HS-27A (cell line): ENCODE results near the gene RAD51.
A peak's percentile ranks its signal among the peaks of the same experiment; 100 is the strongest.
"Not testable (repeated sequence)": the region's sequence is repeated elsewhere in the genome, so short reads cannot be mapped to it uniquely, and the experiment has no call there.

Source experiments
- DNase-seq: peaks from one replicate; pipeline ENCODE4 v3.0.0-alpha.2; 2012; ENCODE audit warnings: low read depth, missing footprints

RAD51 gene

DNA sequence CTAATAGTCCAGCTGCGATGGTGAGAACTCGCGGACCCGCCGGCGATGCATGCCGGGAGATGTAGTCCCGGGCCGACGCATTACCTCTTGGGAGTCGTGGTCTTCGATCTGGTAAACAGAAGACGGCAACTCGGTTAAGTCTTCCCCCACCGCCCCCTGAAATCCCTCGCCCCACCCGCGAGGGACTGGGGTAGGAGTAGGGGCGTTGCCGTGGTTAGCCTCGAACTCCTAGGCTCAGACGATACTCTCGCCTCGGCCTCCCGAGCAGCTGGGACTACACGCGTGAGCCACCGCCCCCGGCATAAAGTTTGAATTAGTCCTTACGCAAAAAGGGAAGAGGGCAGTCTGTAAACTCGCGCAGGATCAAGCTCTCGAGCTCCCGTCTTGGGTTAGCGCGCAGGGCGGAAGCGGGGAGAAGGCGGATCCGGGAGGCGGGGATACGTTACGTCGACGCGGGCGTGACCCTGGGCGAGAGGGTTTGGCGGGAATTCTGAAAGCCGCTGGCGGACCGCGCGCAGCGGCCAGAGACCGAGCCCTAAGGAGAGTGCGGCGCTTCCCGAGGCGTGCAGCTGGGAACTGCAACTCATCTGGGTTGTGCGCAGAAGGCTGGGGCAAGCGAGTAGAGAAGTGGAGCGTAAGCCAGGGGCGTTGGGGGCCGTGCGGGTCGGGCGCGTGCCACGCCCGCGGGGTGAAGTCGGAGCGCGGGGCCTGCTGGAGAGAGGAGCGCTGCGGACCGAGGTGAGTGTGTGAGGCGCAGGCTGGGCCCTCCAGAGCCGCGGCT is at the start of gene RAD51:
TSS of gene RAD51 (plus strand) at position 487 of the 781 bp plus-strand sequence. CDS start 3,585 bp downstream, outside the sequence.
- DNase-seq: peak; percentile 83

DNA sequence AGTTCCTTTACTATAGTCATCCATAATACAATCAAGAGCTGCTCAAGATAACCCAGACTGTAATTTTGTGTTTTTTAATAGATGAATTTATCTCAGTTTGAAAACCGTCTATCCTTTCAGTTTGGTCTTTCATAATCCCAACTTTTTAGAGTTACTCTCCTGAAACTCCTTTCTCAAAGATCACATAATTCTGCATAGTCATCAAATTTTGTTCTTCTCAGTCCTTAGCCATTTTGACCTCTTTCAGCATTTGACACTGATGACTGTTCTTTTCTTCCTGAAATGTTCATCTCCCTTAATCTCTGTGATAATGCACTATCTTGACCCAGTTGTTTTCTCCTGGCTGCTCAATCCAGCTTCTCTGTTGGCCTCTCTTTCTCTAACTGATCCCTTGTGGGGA is 47.5 kb upstream of the RAD51 start:
- no peak for DNase-seq

DNA sequence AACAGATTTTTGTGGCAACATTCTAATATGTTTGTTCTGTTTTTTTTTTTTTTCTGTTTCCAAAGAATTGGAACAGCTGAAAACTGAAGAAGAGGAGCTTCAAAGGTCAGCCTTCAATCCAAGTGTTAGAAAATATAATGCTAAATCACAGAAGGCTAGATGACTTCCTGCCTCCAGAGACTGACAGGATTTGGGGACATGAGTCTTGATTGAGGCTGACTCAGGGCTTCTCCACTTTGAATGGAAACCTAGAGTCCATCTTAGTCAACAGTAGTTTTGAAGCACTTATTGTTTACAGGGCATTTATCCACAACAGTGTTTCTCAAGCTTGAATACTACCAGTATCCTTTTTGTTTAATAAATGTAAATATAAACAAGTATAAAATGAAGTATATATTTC is 44.5 kb upstream of the RAD51 start:
- DNase-seq: no peak

DNA sequence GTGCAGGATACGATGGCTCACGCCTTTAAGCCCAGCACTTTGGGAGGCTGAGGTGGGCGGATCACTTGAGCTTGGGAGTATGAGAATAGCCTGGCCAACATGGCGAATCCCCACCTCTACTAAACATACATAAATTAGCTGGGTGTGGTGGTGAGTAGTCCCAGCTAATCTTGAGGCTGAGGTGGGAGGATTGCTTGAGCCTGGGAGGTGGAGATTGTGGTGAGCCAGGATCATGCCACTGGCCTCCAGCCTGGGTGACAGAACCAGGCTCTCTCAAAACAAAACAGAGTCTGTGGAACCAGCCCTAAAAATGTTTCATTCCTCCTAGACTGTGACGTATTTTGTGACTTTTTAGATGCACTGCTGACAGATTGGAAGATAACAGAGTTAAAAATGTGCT is 34.3 kb upstream of the RAD51 start:
- DNase-seq: no peak

DNA sequence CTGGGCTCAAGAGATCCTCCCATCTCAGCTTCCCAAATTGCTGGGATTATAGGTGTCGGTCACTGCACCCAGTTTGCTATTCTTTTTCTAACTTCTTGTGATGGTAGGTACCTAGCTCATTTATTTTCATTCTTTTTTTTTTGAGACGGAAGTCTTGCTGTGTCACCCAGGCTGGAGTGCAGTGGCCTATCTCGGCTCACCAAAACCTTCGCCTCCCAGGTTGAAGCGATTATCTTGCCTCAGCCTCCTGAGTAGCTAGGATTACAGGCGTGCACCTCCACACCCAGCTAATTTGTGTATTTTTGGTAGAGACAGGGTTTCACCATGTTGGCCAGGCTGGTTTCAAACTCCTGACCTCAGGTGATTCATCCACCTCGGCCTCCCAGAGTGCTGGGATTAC is 30.1 kb upstream of the RAD51 start:
- DNase-seq: no peak

DNA sequence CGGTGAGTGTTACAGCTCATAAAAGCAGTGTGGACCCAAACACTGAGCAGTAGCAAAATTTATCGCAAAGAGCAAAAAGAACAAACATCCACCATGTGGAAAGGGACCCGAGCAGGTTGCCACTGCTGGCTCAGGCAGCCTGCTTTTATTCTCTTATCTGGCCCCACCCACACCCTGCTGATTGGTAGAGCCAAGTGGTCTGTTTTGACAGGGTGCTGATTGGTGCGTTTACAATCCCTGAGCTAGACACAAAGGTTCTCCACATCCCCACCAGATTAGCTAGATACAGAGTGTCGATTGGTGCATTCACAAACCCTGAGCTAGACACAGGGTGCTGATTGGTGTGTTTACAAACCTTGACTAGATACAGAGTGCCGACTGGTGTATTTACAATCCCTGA is 18.7 kb upstream of the RAD51 start:
- DNase-seq: not testable (repeated sequence)

DNA sequence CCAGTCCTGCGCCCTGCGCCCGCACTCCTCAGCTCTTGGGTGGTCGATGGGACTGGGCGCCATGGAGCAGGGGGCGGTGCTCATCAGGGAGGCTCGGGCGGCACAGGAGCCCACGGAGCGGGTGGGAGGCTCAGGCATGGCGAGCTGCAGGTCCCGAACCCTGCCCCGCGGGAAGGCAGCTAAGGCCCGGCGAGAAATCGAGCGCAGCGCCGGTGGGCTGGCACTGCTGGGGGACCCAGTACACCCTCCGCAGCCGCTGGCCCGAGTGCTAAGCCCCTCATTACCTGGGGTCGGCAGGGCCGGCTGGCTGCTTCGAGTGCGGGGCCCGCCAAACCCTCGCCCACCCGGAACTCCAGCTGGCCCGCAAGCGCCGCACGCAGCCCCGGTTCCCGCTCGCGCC is 18.1 kb upstream of the RAD51 start:
- DNase-seq: not testable (repeated sequence)

DNA sequence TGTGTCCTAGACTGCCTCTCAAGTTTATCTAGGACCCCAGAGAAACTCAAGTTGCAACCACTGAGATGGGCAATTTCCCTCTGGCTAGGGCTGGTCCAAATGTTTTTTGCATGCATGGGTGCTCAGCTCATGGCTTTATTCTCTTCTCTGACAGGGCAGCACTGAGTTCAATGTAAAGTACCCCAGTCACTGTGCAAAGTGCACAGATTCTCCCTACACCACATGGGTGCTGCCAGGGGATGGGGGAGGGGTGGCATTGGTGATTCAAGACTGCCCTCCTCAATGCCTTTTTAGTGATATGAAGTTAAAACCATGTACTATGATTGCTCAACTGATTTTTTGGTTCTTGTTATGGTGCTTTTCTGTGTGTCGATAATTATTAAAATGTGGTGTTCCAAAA is 14.8 kb upstream of the RAD51 start:
- no peak for DNase-seq

DNA sequence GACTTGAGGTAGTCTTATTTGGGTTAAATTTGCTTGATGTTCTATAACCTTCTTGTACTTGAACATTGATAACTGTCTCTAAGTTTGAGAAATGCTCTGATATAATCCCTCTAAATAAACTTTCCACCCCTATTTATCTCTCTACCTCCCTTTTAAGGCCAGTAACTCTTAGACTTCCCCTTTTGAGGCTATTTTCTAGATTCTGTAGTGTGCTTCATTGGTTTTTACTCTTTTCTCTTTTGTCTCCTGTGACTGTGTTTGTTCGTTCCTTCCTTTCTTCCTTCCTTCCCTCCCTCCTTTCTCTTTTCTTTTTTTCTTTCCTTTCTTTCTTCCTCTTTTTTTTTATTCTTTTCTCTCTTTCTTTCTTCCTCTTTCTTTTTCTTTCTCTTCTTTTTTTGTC is 14.0 kb upstream of the RAD51 start:
- not testable (repeated sequence) for DNase-seq

DNA sequence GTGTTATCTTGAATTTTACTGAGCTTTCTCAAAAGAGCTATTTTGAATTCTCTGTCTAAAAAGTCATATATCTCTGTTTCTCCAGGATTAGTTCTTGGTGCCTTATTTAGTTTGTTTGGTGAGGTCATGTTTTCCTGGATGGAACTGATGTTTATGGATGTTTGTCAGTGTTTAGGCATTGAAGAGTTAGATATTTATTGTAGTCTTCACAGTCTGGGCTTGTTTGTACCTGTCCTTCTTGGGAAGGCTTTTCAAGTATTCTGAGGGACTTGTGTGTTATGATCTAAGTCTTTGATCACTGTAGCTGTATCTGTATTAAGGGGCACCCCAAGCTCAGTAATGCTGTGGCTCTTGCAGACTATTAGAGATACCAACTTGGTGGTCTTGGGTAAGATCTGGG is 10.6 kb upstream of the RAD51 start:
- no peak for DNase-seq

DNA sequence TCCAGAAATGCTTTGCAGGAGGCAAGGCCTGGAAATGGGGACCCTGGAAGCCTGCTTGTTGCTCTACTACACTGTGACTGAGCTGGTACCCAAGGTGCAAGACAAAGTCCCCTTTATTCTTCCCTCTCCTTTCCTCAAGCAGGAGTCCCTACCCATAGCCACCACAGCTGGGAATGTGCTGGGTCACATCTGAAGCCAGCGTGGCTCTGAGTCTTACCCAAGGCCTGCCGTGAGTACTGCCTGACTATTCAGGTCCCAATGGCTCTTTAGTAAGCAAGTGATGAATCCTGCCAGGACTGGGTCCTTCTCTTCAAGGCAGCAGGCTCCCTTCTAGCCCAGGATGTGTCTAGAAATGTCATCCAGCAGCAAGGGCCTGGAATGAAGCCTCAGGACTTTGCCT is 9.6 kb upstream of the RAD51 start:
- no peak for DNase-seq

DNA sequence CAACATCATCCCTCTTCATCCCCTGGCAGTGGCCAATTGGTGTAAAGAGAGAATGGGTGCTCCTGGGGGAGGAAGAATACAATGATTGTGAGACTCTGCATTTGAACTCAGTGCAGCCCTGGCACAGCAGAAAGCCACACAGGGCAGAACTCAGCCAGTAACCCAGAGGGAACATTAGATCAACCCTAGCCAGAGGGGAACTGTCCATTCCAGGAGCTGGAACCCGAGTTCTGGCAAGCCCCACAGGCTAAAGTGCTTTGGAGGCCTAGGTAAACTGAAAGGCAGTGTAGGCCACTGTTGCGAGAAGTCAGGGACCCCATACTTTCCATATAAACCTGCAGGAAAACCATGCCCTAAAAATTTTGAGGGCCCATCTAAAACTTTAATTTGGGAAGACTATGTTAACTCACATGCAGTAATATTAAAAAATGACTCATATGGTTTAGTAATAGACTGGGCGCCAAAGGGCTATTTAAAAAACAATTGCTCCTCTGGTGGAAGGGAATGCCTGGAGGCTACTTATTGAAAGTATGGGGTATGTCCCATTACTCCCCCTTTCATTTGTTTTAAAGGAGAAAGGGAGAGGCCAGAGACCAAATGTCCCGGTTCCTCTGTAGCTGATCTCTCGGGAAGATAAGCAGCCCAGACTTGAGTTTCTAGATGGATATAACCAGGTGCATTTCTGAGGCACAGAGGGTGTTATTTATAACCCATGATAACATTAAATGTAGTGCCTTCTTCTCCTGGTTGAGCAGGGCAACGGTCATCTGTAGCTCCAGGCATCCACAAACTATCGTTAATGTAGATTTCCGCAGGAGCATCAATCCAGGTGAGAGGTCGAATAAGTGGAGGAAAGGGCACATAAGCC is 5.8 kb upstream of the RAD51 start:
- DNase-seq: no peak

DNA sequence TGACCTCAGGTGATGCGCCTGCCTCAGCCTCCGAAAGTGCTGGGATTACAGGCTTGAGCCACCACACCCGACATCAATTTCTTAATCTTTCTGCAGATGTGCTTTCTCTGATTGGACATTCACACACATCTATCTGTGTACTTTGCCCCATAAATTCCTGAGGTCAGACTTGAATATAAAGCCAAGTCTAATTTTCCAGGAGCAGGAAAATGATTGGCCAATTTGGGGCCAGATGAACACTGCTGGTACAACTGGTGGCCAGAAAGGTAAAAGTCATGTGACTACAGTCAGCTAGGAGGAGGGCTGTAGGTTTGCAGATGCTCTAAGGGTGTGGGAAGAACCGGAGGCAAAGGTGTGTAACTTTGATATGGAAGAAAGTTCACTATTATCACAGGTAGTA is 3.2 kb upstream of the RAD51 start:
- no peak for DNase-seq

DNA sequence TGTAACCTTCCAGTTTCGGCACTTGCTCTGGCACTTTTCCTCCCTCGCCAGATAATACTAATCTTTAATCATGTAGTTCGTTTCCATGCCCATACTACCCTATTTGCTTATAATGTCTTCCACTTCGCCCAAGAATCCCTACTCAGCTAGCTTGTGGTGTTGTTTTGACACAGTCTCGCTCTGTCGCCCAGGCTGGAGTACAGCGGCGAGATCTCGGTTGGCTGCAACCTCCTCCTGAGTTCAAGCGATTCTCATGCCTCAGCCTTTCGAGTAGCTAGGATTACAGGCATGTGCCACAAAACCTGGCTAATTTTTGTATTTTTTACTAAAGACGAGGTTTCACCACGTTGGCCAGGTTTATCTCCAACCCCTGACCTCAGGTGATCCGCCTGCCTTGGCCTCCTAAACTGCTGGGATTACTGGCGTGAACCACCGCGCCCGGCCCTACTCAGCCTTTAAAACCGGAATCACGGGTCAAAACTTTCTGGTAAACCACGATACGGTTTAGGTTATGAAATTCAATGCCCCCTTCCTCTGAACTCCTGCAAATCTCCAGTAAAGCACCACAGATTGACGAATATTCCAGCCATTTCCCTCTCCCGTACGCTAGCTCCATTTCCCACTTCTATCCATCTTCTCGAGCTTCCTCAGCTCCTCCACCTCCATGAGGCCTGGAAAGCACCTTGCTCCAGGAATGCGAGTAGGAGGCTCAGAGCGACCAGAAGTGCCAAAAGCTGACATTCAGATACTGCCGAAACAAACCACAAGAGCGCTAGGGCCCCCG is 878 bp upstream of the RAD51 start:
- DNase-seq: no peak

DNA sequence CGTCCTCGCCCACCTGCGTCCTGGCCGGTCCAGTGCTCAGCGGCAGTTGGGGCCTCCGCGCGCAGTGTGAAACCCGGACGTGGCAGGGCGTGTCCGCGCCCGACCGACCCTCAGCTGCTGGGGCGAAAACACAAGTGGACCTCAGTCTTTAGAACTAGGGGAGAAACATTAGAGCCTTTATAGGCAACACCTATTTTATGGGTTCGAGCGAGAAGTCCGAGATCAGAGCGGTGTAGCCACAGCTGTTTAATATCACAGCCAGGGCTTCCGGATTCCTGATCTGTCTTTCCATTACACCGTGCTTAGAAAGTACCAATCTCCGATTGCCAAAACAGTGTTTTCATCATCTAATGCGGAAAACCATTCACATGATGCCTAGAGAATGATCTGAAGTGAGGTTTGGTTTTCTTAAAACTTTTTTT is 506 bp downstream of the RAD51 start:
- no peak for DNase-seq

DNA sequence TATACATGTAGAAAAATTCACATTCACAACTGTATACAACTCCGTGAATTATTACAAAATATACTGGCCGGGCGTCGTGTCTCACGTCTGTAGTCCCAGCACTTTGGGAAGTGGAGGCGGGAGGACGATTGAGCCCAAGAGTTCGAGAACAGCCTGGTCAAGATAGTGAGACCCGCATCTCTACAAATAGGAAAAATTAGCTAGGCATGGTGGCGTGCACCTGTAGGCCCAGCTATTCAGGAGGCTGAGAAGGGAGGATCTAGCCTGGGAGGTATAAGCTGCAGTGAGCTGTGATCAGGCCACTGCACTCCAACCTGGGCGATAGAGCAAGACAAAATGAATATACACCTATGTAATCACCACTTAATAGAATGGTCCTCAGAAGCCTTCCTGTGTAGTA is 1.3 kb downstream of the RAD51 start:
- no peak for DNase-seq

DNA sequence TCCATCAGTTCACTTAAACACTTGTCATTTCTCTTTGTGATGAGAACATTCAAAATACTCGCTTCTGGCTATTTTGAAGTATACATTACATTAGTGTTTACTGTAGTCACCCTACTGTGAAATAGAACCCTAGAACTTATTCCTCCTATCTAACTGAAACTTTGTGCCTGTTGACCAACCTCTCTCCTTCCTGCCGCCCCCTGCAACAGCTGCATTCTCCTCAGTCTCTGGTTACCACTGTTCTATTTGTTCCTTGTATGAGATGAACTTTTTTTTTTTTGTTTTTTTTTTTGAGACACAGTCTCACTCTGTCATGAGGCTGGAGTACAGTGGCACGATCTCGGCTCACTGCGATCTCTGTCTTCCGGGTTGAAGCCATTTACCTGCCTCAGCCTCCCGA is 2.9 kb downstream of the RAD51 start:
- no peak for DNase-seq

DNA sequence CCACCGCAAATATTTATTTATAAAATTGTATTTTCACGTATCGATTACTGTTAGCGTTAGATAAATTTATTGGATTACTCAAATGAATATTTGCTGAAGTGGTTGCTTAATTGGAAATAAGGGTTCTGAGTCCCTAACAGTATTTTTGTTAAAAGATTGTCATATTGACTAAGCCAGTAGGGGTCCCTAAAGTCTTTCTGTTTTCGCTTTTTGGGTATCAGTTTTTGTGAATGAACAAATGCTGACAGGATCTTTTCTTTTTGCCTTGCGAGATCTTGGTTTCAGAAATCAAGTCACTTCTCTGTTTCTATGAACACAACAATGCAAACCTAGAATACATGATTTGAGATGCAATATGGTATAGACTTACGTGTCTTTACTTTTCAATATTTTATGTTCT is 7.1 kb downstream of the RAD51 start:
- DNase-seq: no peak

DNA sequence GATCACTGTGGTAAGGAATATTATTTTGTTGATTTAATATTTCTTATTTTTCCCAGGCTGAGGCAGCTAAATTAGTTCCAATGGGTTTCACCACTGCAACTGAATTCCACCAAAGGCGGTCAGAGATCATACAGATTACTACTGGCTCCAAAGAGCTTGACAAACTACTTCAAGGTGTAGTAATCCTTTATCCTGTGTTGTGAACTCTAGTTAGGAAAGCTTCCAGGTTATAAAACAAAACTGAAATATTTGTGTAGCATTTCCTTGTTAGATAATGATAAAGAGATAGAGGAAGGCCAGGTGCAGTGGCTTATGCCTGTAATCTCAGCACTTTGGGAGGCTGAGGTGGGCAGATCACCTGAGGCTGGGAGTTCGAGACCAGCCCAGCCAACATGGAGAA is 11.1 kb downstream of the RAD51 start:
- DNase-seq: no peak

DNA sequence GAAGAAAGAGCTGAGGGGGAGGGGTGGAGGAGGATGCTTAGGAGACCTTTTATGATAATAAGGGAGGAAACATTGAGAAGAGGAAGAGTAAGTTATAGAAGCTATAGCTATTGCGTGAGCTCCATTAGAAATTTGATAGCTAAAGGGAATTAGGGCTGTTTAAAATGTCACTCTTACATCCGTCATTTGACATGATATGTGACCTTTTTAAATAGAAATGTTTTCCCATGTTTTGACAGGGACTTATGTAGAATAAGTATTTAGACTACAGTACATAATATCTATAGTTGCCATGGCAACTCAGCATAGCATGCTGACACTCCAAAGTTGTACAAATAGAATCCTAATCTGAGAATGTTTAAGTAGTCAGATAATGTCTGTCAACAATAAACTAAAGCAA is 19.2 kb downstream of the RAD51 start:
- DNase-seq: no peak

DNA sequence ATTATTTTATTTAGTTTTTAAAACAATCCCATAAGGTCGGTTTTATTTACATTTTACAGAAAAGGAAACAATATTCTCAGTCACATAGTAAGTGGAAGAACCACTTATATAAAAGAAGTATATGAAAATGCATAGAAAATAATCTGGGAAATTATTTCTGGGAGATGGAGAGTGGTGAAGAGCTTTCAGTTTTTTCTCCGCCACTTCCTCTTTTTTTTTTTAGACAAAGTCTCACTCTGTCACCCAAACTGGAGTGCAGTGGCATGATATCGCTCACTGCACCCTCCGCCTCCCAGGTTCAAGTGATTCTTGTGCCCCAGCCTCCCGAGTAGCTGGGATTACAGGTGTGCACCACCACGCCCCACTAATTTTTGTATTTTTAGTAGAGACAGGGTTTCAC is 21.2 kb downstream of the RAD51 start:
- DNase-seq: no peak

DNA sequence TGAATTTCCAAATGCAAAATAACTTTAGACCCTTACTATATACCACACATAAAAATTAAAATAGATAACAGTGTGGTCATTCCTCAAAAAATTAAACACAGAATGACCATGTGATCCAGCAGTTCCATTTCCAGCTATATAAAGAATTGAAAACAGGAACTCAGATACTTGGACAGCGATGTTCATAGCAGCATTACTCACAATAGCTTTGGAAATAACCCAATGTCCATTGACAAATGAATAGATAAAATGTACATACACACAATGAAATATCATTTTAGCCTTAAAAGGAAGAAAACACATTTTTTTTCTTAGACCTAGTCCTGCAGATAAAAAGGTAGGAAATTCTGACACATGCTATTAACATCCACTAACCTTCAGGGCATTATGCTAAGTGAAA is 26.7 kb downstream of the RAD51 start:
- DNase-seq: no peak

DNA sequence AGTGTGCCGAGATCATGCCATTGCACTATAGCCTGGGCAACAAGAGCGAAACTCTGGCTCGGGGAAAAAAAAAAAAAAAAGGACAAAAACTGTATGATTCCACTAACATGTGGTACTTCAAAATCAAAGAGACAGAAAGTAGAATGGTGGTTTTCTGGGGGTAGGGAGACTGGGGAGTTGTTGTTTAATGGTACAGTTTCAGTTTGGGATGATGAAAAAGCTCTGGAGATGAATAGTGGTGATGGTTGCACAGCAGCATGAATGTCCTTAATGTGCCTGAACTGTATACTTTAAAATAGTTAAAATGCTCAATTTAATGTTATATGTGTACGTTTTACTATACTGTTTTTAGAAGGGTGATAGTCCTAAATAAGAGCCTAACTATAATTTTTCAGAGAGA is 27.4 kb downstream of the RAD51 start:
- no peak for DNase-seq
